Peyer's patch (tissue), 4 donors: ENCODE data around the gene ETF1.

Experiments used
- CTCF ChIP-seq, 6 experiments: fragments of 450-650 bp in 4 of 6; fragments of 200-600 bp in 2 of 6; sonication (generic) in 1 of 6; IDR thresholded peaks; one replicate each; pipeline ENCODE4 v1.5.1; 2017 to 2019; ENCODE audit warnings: antibody characterized with exemption in 6 of 6, mild to moderate bottlenecking in 3 of 6, moderate library complexity in 1 of 6
- POLR2A ChIP-seq, 2 donors: fragments of 450-650 bp; IDR thresholded peaks; one replicate each; pipeline ENCODE4 v1.5.1; 2017; ENCODE audit warnings: antibody characterized with exemption in 2 of 2, mild to moderate bottlenecking in 2 of 2, moderate library complexity in 2 of 2

GRCh38 chr5:138520971-138521370, 22.1 kb downstream of the ETF1 start:
- TF ChIP-seq CTCF (IDR thresholded peaks at IDR 0.05) (no peak), POLR2A (IDR thresholded peaks at IDR 0.05) (no peak)
